ENCODE measurements around the gene TSPAN14.

The TSPAN14 gene

DNA sequence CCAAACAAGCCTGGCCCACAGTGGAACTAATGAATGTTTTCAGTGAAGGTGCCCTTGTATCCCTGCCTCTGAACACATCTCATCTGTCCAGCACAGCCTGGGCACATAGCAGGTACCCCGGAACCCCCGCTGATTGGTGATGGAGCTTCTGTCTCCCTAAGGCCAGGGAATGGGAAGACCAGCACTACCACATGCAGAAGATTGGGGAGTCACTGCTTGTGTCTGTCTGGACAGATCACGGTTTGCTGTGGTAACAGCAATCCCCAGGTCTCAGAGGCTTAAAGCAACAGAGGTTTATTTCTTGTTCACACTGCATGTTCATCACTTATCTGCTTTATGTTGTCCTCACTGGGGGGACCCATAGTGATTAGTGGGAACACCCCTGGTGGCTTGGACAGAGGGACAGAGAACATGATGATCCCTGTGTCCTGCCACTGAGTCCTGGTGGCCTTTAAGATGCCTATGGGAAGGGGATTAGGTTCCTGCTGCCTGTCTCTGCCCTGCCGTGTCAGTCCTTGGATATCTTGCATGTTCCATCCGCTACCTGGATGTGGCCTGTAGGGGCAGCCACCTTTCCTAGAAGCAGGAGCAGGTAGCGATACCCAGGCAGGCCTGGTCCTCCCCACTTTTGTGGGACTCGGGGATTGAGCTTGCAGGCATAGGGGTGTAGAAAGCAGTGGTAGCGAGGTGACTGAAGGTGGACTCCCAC, 3.6 kb downstream of the TSPAN14 start:
- DNase-seq: no peak

DNA sequence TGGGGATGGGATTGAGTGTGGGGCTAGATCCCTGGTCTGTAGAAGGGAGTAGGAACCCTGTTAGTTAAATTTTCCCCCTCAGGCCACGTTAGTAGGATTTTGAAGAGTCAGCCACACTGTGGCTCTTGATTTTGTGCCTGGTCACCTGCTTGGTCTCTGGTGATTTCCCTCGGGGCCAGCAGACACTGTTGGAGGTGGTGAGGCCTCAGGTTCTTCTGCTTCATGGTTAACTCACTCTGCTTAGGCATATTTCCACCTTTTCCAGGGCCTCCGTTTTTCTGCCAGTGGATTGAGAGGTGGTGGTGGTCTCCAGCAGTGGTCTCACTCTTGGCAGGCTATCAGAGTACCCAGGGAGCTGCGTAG, 4.1 kb downstream of the TSPAN14 start:
- no peak for DNase-seq

DNA sequence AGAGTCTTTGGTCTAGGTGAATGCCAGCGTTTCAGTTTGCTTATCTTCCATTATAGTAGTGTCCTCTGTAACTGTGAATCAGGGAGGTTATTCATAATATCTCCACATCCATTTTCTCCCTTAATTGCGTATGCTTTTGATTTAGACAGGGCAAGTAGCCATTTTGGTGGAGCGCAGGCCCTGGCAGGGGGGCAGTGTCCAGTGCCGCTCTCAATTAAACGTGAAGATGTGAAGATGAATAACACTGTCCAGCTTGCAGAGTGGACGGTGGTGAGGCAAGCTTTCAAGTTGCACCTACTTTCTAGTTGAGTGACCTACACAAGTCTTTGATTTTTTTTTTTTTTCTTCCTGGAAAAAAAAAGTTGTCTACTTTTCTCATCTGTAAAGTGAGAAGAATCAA, 4.5 kb downstream of the TSPAN14 start:
- no peak for DNase-seq

DNA sequence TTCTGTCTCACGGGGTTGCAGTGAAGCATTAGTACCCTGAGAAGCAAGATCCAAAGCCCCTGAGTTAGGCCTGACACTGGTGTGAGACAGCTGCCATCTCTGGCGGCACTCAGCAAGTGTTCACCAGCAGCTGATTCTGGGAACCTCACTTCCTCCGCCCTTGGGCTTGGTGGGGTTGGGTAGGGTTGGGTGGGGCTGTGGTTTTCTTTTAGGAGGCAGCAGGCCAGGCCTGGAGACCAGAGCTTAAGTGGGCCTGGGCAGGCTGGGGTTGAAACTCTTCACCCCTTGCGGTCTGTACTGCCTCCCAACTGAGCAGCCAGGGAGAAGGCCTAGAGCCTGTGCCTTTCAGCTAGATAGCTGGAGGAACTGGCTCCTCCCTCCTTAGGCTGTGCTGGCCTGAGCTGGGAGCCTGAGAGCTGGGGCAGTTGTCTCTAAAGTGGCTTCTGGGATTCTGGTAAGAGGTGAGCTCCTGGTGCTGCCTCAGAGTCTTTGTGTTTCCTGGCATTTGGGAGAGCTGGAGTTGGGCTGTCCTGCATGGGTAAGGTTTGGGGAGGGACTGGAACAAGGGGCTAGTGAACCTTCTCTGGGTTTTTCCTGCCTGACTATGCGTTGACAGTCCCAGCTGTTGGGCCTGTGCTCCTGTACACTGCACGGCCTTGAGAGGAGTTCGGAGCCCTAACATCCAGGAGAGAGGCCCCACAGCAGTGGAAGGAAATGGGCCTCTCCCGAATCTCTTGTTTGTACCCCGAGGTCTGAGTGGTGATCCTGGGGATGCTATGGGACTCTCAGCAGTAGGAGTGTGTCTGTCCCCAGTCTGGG, 5.1 kb downstream of the TSPAN14 start:
- peak in 3 of 5 experiments; percentile 45 to 89 (median 61) for DNase-seq

DNA sequence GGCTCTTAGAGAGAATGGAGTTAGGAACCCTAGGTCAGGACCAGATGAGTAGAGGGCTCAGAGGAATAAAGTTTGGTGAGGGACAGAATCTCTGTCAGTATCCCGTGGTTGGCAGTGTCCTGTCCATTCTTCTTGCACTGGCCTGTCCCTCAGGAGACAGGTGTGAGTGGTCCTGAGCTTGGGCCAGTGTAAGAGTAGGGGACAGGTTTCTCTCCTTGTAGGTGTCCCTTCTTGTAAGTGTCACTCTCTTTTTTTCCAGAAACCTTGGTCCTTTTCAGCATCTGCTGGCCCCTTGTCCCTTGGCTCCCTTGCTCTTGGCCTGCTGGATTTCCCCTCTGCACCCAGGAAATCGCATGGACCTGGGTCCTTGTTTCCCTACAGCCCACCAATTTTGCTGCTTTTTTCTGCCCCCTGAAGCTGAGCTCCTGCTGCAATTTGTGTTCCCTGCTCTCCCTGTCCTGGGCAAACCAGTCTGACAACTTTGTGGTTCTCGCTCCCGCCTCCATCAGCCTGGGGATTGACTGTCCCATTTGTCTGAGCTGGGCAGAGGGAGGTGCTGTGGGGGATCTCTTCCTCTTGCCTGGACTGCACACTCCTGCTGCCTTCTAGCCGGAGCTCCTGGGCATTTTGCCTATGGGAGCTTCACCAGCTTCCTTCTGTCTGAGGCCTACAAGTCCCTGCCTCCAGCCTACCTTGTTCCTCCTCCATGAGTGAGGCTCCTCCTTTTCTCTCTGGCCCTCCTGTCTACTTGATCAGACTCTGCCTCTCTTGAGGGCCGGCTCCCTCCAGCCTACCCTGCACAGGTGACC, 6.5 kb downstream of the TSPAN14 start:
- DNase-seq: no peak

GRCh38 chr10:80461208-80462183, 7.4 kb downstream of the TSPAN14 start:
- DNase-seq: no peak

DNA sequence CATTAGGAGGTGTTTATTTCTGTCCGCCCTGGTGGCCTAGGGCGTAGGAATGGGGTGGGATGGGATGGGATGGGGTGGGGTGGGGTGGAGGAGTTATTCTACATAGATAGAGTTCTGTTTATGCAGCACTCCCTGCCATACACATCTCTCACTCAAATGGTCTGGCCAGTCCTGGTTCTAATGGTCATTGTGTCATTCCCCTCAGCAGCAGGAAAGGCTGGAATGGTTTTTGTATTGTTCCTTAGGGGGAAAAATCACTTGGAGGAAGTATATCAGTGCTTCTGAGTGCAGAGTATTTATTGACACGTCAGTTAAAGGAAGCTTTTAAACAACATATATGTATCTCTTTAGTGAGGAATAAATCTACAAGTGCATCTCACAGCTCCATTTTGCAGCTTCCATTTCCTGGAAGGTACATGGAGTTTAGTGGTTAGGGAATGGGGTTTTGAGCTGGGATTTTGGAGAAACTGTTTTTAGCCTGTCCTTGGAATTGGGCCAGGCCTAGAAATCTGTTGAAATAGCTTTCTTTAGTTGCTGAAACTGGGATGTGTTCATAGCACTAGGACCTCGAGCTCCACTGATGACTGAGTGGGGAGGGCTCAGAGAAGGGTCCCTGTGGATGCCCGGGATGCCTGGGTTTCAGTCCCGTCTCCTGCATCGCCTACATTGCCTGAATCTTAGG, 8.3 kb downstream of the TSPAN14 start:
- DNase-seq: no peak

- DNase-seq: peak in 1 of 5 experiments; percentile 75
Observed at GRCh38 chr10:80462981-80463741, 9.1 kb downstream of the TSPAN14 start.

DNA sequence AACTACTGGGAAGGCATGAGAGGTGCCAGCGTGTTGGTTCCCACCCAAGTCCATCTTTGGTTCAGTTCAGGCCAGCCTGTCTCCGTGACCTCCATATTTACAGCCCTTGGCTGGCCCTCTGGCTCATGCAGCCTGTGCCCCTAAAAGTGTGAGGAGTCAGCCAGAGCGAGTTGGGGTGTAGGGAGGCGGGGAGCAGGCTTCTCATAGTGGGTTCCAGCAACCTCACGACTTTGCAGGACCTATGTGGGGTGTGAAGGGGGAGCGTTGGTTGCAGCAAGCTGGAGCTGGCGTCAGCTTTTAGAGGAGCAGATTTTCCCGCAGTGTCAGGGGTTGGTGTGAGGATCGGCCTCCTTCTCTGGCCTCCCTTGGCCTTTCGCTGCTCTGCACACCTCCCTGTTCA, 9.8 kb downstream of the TSPAN14 start:
- no peak for DNase-seq

- peak in 1 of 5 experiments; percentile 52 for DNase-seq
Observed at GRCh38 chr10:80464557-80465450, 10.7 kb downstream of the TSPAN14 start.

DNA sequence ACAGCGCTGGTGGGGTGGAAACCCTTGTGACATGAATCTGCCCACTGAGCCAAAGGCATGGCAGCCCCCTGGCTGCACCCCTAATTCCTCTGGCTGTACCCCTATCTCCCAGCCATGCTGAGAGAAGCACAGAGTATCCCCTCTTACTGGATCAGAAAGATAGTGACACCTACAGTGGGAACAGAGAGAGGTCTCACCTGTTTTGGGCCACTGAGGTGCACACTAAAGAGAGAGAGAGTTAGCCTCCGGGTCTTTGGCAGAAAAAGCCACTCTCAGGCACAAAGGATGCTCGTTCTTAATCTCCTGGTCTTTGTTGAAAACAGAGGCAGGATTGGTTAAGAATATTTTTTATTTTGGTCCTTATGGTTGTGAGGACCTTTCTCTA, 11.3 kb downstream of the TSPAN14 start:
- DNase-seq: no peak

DNA sequence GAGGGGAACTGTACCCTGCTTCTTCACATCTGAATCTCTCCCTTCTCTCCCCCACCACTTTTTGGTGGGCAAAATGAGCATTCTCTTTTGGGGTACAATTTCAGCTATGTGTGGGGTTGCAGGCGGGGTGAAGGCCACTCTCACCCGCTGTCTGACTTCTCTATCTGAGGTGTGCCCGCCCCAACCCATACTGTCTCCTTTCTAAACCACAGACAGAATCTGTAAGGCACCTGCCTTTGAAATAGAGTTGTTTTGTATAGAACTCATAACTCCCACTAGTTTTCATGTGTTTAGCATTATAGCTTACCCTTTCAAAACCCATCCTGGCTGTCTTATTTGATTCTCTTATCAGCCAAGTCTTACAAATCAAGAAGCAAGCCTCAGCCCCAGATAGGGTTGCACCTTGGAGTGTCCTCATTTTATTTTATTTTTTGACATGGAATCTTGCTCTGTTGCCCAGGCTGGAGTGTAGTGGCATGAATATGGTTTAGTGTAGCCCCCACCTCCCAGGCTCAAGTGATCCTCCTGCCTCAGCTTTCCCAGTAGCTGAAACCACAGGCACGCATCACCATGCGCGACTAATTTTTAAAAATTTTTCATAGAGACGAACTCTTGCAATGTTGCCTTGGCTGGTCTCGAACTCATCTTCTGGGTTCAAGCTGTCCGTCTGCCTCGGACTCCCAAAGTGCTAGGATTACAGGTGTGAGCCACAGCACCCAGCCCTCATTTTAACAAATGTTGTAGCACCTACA, 11.9 kb downstream of the TSPAN14 start:
- DNase-seq: peak in 3 of 5 experiments; percentile 47 to 80 (median 70)

GRCh38 chr10:80466724-80467326, 12.7 kb downstream of the TSPAN14 start:
- DNase-seq: no peak

DNA sequence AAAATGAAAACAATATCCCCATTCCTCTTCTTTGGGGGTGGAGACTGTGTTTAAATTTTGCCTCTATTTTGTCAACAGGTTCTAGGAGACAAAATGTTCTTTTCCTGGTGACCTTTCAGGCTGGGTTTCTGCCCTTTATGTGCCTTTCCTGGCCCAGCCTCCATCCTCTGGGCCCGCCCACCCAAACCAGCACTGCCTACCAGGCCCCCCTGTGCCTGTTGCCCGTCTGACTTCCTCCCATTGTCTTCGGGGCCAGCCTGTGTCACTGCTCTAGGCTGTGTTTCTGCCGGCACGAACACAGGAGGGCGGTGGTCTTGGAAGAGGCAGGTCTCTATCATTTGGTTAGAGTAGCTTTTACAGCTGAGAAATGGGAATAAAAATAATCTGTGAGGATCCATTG, 13.9 kb downstream of the TSPAN14 start:
- DNase-seq: peak in 3 of 5 experiments; percentile 50 to 66 (median 55)

DNA sequence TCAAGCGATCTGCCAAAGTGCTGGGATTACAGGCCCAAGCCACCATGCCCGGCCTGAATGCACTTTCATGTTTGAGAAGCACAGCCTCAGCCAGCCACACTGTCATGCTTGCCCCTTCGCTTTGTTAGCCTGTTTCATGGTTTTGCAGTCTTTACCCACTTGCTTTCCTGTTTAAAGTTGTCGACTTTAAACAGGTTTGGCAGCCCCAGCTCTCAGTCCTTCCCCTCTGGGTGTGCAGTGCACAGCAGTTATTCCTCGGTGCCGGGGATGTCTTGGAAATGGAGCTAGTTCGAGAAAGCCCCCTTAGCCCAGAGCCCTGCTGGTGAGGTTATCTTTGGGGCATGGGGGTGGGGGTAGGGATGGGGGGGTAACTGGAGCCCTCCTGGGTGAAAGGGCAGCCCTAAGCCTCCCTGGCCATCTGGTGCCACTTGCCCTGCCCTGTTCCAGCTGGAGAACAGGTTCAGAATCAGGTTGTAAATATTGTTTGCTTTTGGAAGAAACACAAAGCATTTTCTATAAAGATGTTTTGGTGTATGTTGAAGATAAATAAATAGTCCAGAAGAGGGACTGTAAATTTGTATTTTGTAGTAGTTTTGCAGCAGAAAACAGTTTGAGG, 14.8 kb downstream of the TSPAN14 start:
- peak in 1 of 5 experiments; percentile 59 for DNase-seq

DNA sequence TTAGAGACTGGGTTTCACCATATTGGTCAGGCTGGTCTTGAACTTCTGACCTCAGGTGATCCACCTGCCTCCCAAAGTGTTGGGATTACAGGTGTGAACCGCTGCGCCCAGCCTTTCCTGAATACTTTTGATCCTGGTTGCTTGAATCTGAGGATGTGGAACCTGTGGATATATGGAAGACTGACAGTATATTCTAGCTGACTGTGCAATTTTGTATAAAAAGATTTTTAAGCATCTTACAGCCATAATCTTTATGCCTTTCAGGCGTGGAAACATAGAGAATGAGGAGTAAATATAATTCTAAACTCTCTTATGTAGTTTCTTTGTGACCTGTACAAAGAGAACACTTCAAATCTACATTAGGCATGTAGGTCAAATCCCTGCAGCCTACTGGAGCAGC, 16.2 kb downstream of the TSPAN14 start:
- no peak for DNase-seq

DNA sequence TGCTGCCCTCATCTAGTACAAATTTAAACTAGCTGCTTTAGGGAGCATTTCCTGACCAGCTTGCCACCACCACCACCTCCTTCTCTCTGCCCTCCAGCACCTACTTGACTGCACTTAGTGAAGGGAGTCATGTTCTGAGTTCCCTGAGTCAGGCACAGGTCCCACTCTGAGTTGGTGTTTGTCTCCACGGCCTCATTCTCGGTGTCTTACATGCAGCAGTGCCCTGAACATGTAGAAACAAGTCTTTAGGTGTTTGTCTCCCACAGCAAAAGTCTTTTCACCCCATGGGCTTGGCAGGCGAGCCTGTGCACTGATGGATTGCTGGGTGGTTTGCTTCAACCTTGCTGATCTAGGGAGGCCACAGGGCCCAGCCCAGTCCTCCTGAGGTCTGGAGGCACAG, 16.9 kb downstream of the TSPAN14 start:
- peak in 1 of 5 experiments; percentile 62 for DNase-seq

GRCh38 chr10:80471715-80472233, 17.7 kb downstream of the TSPAN14 start:
- peak in 1 of 5 experiments; percentile 59 for DNase-seq
